PC-3 (cell line): ENCODE data around the gene MAGEA11.

Experiments used
- EZH2phosphoT487 ChIP-seq: fragments of 300-600 bp; sonication (generic); IDR thresholded peaks from 2 replicates; pipeline ENCODE4 v1.6.1; 2018; ENCODE audit warnings: mild to moderate bottlenecking, antibody characterized with exemption, low read length, borderline replicate concordance
- TF ChIP-seq, protein P1 (sequence below): fragments of 300-600 bp; sonication (generic); conservative IDR thresholded peaks from 2 replicates; pipeline ENCODE4 v1.5.1; 2017; ENCODE audit warnings: antibody characterized with exemption, low read depth, mild to moderate bottlenecking, low read length

DNA sequence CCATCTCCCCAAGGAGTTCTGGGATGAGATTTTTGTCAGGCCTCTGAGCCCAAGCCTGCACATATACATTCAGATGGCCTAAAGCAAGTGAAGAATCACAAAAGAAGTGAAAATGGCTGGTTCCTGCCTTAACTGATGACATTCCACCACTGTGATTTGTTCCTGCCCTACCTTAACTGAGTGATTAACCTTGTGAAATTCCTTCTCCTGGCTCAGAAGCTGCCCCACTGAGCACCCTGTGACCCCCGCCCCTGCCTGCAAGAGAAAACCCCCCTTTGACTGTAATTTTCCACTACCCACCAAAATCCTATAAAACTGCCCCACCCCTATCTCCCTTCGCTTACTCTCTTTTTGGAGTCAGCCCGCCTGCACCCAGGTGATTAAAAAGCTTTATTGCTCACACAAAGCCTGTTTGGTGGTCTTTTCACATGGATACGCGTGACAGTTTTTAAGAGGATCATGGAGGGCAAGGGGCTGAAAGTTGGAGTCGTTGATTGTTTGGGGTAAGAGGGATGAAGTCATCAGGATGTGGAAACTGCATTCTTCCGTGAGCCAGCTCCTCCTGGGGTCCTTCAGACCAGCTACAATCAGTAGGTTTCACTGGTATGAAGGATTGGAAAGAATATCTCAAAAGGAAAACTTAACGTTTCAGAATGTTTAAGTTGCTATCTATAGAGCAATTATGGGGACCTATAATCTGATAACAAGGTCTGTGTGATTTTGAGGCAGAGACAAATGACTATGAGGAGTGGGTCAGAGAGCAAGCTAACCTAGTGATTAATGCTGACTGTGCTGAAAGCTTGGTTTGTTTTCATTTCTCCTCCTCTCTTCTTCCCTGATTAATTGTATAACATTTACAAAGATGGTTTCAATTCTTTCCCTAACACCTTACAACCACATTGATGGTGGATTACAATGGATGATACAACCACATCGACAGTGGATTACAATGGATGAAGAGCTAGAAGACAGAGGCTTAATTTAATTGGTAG is 28.6 kb upstream of the MAGEA11 start:
- TF ChIP-seq, protein P1, sequence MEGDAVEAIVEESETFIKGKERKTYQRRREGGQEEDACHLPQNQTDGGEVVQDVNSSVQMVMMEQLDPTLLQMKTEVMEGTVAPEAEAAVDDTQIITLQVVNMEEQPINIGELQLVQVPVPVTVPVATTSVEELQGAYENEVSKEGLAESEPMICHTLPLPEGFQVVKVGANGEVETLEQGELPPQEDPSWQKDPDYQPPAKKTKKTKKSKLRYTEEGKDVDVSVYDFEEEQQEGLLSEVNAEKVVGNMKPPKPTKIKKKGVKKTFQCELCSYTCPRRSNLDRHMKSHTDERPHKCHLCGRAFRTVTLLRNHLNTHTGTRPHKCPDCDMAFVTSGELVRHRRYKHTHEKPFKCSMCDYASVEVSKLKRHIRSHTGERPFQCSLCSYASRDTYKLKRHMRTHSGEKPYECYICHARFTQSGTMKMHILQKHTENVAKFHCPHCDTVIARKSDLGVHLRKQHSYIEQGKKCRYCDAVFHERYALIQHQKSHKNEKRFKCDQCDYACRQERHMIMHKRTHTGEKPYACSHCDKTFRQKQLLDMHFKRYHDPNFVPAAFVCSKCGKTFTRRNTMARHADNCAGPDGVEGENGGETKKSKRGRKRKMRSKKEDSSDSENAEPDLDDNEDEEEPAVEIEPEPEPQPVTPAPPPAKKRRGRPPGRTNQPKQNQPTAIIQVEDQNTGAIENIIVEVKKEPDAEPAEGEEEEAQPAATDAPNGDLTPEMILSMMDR: no peak
- no peak for TF ChIP-seq EZH2phosphoT487
